ENCODE data around the gene TBC1D5. TPM values are rescaled to one million over a fixed set of nuclear protein-coding genes. Genes with fewer than 3 reads are reported as not detected.
"Not testable (repeated sequence)": the region's sequence is repeated elsewhere in the genome, so short reads cannot be mapped to it uniquely, and the experiment has no call there.

The TBC1D5 gene
- total RNA-seq, 1 donor, result 45.5 TPM

DNA sequence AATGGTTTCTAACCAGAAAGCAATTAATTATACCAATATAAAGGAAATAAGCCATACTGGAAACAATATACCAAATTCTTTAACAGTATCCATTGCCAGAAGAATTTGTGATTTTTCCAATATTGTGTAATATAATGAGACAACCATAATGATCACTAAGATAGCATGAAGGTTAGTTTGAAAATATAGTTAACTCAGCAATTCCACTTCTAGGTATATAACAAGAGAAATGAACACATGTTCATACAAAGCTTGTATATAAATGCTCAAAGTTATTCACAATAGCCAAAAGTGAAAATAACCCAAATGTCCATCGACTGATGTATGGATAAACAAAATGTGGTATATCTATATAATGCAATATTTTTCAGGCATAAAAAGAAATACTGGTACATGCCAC, 369.1 kb downstream of the TBC1D5 start:
- no peak for DNase-seq (ENCODE audit: low read depth in 2 of 3, low spot score in 2 of 3)

DNA sequence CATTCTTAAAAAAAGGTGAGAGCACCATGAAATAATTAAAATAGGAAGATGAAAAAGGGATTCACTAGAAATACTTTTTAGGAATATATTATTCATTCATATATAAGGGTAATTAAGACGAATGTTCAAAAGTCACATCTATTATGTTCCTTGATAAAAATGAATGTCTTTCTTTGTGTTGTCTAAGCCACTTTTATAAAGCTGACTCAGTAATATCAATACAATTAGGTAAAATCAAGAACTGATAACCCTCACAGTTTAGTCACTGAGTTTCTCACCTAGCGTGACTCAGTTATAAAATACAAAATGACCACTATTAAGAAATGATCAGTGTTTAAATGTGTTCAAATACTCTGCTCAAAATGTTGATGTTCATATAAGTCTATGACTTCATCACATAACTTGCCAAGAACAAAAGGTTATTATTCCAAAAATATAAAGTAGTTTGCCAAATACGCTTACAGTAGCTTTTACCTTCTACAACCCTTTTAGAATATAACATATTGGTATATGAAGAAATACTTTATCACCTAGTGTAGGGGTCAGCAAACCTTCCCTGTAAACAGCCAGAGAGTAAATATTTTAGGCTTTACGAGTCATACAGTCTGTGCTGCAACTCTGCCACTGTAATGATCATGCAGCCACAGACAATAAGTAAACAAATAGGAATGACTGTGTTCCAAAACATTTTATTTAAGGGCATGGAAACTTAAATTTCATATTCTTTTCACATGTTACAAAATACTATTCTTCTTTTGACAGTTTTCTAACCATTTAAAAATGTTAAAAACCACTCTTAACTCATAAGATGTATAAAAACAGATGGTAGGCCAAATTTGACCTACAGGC, 369.8 kb downstream of the TBC1D5 start:
- no peak for DNase-seq (ENCODE audit: low read depth in 2 of 3, low spot score in 2 of 3)

DNA sequence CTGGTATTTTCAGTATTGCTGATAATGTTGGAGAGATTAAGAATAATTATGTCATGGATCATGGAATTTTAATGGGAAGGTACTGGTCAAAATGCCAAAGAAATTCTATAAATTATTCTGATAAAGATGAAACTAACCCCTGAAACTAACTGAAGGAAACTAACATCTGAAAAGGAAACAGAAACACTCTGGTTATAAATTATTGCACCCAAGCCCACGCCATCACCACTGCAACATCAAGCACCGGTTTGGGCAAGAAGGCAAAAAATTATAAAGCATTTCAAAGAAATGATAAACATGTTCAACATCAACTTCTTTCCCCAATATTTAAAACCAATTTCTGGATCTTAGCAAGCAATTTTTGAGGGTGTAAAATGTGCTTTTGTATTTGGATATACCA, 372.5 kb downstream of the TBC1D5 start:
- DNase-seq (ENCODE audit: low read depth in 2 of 3, low spot score in 2 of 3), result peak in 1 of 3 donors; percentile 27

DNA sequence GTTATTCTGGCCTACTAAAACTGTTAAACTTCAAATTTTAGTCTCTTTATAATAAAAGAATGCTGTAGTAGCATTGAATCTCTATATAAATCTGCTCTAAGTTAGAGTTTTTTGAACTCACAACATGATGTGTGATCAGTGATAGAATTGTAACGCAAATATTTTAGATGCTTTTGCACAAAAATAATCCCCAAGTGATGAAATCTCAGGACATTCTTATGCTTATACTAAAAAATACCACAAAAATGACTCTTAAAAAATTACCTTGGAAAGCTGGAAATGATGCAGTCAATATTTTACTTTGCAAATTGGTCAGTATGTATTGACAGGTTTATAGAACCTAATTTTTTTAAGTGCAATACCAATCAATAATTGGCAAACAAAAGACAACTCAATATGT, 375.3 kb downstream of the TBC1D5 start:
- DNase-seq (ENCODE audit: low read depth in 2 of 3, low spot score in 2 of 3), result no peak

DNA sequence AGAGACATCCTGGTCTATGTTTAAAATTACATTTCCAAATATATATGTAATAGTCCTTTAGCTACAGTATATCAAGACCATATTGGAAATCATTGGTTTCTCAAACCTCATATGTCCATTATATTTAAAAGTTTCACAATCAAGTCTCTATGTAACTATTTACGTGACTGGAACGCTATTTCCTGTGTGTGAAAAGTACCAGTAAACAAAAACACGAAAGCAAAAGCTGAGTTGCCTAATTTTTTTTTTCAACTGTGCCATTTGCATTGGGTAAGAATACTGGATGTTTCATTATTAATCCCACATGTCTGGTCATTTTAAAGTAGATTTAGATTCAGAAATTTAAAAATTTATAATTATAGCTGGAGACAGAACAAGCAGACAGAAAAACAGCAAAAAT, 381.4 kb downstream of the TBC1D5 start:
- no peak for DNase-seq (ENCODE audit: low read depth in 2 of 3, low spot score in 2 of 3)

DNA sequence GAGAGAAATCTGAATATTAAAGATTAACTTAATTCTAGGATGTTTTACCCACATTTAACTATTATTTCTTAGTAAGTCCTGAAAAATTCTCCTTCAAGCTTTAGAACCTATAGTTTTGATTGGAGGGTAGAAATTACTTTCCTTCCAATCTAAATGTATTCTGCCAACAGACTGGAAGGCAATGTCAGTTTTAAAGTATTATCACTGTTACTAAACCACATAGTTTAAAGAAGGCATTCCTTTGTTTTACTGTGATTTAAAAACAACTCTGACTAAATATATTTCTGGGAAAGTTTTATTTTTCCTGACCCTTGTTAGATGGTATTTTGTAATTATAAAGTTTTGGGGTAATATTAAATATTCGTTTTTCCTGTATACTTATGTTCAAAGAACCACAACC, 382.5 kb downstream of the TBC1D5 start:
- no peak for DNase-seq (ENCODE audit: low read depth in 2 of 3, low spot score in 2 of 3)

DNA sequence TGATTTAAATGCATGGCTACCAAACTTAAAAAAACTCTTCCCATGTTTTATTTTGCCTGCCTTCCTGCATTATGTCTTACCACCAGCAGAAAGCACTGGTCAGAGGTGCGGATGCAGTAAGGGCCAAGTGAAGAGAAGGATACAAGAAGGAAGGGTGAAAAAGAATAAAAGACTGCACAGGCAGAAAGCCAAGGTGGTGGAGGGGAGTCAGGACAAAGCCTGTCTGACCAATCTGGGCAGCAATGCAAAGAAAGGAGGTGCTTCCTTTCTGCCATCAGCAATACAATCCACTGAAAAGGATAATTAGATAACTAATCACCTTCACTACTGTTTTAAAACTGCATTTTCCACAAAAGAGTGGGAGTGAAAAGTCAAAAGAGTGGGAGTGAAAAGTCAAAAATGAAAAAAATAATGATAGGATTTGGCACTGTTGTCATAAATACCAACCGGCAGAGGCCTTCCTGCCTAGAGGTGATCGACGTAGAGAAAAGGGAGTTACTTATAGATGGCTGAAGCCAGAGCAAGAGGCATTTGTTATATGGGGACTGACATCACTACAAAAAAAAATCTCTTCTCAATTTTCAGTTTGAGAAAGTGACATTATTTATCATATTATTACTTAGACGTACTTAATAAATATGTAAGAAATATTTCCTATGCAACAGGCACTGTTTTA, 385.3 kb downstream of the TBC1D5 start:
- DNase-seq (ENCODE audit: low read depth in 2 of 3, low spot score in 2 of 3), result no peak

DNA sequence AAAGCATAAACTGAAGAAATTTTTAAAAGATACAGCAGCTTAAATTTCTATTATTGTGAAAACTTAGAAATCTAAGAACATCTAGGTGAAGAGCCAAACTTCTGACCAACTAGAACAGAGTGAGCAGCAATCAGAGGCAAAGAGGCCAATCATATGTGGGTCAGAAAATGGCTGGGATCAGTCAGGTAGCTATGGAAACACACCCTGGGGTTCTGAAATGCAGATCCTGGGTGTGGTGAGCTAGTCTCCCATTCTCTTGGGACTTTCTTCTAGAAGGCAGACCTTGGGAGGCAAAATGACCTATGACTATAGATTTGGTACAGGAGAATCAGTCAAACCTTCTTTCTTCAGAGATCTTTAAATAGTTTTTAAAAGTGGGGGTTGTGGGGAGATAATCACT, 385.8 kb downstream of the TBC1D5 start:
- no peak for DNase-seq (ENCODE audit: low read depth in 2 of 3, low spot score in 2 of 3)

DNA sequence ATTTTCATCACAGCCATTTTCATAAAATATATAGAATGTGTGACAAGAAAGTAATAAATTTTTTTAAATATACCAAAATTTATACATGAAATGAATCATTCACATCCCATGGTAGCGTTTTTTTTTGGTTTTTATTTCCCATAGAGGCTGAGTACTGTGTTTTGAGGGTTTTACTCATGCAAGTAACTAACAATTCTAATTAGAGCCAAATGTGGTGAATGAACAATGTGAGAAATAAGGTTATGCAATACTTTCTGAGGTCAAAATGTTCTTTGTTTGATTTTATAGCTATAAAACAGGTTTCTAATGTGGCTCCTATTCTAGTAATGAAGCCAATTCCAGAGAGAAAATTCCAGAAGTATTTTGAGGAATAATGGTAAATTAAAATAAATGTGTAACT, 386.8 kb downstream of the TBC1D5 start:
- no peak for DNase-seq (ENCODE audit: low read depth in 2 of 3, low spot score in 2 of 3)

DNA sequence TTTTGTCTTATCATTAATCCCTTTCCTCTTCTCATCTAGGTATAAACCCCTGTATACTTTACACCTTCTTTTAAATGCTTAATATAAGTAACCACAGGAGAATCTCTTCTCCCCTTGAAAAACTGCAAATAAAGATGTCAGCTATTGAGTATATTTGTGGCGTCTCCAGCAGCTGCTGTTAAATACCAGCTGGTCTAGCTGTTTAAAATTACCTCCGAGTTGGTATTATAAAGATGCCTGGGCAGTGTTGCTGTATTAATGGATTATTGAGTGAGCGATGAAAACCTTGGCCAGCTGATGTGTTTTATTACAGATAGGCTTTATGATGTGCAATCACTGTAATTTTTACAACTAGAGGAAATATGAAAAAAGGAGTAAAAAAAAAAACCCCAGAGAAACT, 388.1 kb downstream of the TBC1D5 start:
- no peak for DNase-seq (ENCODE audit: low read depth in 2 of 3, low spot score in 2 of 3)

DNA sequence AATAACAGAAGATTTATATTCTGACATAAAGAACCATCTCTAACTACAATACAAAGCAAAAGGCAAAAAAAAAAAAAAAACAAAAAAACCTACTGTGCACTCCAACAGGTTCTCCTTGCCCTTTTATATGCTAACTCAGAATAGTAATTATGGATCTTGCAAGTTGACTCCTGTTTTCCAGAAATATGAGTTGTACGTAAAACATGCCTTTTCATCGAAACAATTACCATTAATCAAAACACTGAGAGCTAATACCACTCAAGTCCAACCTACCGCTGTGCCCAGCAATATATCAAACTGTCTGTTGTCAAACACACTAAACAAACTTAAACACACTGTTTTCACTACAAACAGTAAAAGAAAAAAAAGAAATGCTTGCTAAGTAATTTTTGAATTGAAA, 389.8 kb downstream of the TBC1D5 start:
- DNase-seq (ENCODE audit: low read depth in 2 of 3, low spot score in 2 of 3), result no peak

DNA sequence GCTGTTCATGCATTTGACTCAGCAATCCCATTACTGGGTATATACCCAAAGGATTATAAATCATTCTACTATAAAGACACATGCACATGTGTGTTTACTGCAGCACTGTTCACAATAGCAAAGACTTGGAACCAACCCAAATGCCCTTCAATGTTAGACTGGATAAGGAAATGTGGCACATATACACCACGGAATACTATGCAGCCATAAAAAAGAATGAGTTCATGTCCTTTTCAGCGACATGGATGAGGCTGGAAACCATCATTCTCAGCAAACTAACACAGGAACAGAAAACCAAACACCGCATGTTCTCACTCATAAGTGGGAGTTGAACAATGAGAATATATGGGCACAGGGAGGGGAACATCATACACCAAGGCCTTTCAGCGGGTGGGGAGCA, 391.2 kb downstream of the TBC1D5 start:
- not testable (repeated sequence) for DNase-seq (ENCODE audit: low read depth in 2 of 3, low spot score in 2 of 3)

DNA sequence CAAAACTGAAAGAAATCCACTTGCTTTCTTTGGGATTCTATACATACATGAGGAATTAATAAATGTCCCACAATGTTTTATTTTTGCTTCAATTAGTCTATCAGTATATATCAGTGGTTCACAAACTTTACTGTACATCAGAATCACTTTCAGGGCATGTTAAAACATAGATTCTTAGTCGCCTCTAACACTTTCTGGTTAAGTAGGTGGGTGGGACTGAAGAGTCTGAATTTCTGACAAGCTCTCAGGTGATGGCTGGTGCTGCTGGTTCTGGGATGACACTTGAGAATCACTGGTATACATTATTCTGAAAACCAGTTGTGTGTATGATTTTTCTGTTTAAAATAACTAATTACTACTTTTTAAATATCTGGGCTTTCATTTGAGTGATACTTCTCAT, 393.3 kb downstream of the TBC1D5 start:
- DNase-seq (ENCODE audit: low read depth in 2 of 3, low spot score in 2 of 3), result no peak

DNA sequence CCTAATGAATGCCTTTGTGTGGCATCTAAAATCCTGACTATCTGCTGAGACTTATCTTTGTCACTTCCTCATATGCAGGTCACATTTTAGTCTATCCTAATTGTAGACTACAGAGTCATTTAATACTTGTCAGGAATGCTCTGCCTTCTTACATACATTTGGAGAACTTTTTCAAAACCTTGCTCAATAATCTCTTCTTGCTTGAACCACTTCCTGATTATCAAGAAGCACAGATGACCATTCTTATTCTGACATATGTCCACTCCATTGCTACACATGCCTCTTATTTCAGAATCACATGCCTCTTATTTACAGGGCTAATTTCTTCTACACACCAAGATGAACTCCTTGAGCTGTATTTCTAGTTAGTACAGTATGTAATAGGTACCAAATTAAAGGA, 400.3 kb downstream of the TBC1D5 start:
- no peak for DNase-seq (ENCODE audit: low read depth in 2 of 3, low spot score in 2 of 3)

DNA sequence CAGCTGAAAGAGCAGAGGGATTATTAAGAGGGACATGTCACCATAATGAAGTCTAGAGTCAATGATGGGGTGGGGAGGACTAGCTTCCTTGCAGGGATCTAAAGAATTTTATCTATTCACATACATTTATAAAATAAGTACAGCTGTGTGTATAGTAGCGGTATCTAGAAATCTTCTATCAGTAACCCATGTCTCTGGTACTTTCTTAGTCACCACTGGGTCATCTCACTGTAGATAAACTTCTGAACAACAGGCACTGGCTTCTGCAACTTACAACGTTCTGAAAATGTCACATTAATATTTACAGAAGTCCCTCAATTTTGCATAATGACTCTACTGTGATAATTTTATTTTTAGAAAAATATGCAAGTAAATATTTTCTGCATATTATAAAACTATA, 401.7 kb downstream of the TBC1D5 start:
- no peak for DNase-seq (ENCODE audit: low read depth in 2 of 3, low spot score in 2 of 3)

DNA sequence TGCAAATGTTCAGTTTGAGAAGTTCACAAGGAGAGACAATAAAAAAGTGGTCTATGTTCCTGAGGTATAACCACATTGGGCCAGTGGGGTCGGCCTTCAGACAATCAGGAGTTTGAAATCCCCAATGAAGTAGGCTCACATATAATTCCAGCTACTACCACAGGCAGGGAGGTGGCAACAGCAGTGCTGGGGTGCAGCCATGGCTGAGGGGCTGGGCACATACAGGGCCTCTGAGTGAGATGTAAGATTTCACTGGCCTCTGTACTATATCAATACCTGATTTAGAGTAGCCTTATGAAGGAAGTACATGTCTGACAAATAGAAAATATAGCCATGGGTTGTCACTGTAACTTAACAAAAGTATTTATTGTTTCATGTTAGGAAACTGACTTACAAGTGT, 402.2 kb downstream of the TBC1D5 start:
- no peak for DNase-seq (ENCODE audit: low read depth in 2 of 3, low spot score in 2 of 3)

DNA sequence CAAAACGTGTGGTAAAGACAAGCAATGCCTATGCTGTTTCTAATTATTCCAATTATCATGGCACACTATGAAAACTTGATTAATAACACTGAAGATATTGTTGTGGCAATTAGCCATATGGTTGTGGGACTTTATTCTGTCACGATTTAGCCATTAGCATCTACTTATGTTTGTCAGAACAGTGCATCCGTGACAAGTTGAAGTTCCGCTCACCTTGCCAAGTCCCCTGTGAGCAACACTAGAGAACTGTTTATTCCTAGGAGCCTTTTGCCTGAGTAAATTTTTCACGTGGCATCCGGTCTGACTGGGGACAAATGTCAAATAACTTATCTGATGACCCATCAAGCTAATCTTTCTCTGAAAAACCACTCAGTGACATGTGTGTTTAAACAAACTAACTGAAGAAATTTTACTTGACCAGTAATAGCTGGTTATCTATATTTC, 403.3 kb downstream of the TBC1D5 start:
- DNase-seq (ENCODE audit: low read depth in 2 of 3, low spot score in 2 of 3), result no peak

DNA sequence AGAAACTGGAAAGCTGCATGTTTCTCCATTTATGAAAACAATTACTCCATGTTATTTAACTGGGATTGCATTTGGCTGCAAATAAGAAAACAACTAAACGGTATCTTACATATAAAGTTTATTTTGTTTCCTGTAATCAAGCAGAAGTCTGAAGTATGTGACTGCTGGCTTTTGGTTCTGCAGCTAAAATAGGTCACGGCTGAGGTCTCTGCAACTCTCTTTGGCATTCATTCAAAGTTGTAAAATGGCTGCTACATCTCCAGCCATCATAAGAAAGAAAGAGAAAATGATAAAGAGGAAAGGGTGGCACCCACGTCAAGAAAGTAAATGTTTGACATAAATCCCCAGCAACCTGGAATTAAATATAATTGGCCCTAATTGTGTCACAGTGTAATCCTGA, 406.1 kb downstream of the TBC1D5 start:
- peak in 1 of 3 donors; percentile 7 for DNase-seq (ENCODE audit: low read depth in 2 of 3, low spot score in 2 of 3)

DNA sequence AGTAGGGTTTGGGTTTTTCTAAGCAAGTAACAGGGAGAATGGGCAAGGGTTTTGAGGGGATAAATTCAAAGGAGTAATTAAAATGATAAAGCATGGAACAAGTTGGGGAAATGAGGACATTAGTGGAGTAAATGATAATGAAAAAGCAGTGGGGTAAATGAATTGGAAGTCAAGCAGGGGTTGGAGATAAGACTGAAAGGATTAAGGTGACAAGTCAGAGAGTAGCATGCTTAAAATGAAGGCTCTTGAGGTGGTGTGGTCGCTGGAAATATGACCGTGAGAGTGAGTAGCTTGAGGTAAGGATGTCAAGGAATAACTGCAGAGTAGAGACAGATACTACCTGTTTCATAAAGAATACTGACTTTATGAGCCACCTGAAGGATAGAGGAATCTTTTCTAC, 408.5 kb downstream of the TBC1D5 start:
- DNase-seq (ENCODE audit: low read depth in 2 of 3, low spot score in 2 of 3), result no peak

DNA sequence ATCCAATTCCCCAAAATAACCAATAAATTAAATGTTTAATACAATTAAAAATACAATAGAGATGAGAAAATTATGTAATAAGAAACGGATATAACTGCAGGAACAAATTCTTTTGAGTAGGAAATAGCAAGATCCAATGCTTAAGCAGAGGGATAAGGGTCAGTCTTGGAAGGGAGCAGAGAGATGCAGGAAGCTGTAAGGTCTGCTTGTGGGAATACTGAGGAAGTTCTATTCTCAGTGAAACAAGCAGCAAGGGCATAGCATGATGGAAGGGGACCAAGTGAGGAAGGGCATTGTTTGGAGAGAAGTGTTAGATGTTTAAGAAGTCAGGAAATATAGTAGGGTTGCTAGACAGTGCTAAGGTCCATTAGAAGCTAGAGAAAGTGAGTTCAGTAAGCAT, 409.0 kb downstream of the TBC1D5 start:
- DNase-seq (ENCODE audit: low read depth in 2 of 3, low spot score in 2 of 3), result no peak

DNA sequence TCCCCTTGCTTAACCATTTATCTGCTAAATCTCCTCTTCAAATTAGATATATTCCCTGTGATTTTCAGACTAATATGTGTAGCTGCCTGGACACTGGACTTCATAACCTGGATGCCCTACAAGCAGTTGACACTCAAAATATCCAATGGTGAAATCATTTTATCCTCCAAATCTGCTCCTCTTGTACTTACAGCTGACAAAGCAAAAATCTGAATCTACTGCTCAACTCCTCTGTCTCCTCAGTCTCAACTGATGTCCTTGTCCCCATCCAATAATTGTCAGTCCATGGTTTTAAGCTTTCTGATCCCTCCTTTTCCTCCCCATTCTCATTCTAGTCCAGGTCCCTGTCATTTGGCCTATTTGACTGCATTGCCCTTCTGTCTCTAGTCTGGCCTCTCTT, 411.8 kb downstream of the TBC1D5 start:
- no peak for DNase-seq (ENCODE audit: low read depth in 2 of 3, low spot score in 2 of 3)

DNA sequence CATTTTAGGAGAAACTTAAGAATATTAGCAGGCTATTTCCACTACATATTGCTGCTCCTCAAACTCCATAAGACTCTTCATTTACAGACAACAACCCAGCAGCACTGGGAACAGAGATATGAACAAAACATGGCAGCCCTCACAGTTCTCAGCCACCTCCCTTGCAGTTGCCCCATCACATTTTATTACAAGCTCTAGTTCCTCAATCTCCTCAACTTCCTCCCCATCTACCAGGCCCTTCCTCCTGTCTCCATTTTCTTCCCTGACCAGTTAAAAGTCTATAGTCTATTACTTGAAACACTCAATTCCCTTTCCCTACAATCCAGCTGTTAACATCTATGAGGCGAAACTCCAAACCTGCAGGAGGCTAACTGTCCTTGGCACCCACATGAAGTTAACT, 412.5 kb downstream of the TBC1D5 start:
- peak in 1 of 3 donors; percentile 7 for DNase-seq (ENCODE audit: low read depth in 2 of 3, low spot score in 2 of 3)
